HG03095 (cell line): ENCODE results near the gene OPN1SW.

Experiments
- ATAC-seq: cut with Tn5 transposase; IDR thresholded peaks from one replicate; pipeline ENCODE4 v1.9.1; 2021; ENCODE audit warnings: moderate library complexity; ENCODE audit not compliant: unreplicated experiment

OPN1SW gene, protein sequence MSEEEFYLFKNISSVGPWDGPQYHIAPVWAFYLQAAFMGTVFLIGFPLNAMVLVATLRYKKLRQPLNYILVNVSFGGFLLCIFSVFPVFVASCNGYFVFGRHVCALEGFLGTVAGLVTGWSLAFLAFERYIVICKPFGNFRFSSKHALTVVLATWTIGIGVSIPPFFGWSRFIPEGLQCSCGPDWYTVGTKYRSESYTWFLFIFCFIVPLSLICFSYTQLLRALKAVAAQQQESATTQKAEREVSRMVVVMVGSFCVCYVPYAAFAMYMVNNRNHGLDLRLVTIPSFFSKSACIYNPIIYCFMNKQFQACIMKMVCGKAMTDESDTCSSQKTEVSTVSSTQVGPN

DNA sequence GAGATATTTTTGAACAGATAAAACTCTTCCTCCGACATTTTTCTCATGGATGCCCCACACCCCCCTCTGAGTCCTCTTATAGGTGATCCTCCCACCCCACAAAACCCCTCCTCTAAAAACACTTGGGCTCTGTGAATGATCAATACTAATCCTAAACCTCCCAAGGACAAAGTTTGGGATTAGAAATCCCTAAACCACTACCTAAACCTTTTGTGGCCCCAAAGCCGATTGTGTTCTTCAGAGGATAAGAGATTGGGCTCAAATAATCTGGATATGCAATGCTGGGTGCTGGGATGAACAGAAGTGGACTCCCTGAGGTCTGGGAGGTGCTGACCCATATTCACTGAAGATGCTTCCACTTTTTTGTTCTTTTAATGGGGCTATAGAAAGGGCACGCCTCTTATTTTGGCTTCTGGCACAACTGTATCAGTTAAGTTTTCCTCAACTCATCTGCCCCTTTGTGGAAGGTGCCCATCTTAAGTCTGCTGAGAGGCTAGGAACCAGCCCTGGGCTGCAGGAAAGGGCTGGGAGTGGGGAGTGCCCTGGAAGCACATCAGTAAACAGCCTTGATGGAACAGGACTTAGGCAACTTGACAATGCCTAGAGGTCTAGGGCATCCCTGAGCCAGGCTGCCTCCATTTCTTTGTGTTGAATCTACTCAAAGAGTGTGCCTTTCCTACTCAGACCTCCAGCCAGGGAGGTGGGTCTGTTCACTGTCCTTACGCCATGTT lies at the start of gene OPN1SW:
Gene OPN1SW (minus strand): TSS at position 51 of the 731 bp plus-strand sequence. CDS start 13 bp downstream, at position 38.
- no peak for ATAC-seq

DNA sequence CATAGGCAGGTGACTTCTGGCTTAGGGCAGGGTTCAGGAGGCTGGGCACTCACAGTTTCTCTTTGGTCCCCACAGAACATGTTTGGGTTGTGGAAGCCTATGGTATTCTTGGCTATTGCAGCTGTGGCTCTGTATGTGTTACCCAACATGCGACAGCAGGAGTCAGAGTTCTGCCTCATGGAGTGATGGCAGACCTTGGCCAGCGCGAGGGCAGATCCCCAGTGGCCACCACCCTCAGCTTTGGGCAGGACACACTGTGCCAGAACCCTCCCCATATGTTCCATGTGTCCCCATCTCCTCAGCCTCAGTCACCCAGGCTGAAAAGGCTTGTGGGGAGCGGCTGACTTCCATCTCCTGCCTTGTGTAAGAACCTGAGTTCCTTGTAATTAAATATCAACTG lies 46.1 kb upstream of the OPN1SW start:
- ATAC-seq: no peak

DNA sequence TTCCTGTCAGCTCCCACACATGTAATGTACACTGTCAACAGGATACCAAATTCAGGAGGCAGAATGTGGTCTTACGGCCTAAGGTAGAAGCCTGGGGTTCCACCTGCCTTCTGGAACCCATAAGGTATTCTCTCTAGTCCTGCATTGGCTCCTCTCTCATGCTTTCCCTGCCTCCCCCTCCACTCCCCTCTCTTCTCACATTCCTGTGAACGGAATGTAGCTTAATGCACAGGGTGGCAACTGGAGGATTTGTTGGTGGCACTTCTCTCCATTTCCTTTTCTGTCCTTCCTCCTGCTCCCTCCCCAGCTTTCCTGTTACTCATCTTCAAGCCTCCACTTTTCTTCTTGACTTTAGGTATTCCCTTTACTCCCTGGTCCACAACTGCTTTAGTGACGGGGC lies 43.1 kb upstream of the OPN1SW start:
- no peak for ATAC-seq

DNA sequence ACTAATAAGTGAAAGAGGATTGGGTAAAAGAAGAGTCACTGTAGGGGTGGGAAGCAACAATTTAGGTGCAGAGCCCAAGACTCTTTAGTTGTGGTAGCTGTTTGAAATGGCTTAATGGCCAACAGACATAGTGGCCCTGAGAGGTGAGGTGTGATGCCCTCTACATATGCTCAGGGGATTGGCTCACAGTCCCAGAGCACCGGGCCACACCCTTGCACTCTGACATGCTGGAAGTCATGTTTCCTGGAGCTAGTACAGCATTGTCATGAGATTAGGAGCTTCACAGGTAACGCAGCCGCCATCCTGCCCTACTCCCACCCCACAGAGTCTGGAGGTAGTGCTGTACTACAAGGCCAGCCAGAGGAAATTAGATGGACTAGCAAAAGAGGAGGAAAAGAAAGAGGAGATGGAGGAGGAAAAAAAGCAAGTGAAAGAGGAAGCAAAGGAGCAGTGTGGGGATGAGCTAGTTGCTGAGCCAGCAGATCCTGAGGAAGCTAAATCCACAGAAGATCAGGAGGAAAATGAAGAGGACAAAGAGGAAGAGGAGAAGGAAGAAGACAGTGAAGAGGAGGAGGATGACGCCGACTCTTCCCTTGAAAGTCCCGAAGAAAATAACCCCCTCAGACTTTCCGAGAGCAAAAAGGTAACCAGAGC lies 39.8 kb upstream of the OPN1SW start:
- no peak for ATAC-seq

DNA sequence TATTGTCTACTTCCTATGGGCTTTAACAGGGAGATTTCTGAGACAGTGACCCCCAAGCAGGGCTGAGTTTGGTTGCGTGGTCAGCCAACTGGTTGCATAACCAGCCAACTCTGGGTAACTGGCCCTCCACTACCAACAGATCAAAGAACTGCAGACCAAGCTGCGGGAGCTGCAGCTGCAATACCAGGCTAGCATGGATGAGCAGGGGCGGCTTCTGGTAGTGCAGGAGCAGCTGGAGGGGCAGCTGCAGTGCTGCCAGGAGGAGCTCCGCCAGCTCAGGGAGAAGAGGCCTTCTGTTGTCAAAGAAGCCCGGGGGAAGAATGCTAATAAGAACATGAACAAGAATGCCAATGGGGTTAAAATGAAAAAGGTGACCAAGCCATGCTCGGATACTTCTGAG lies 38.9 kb upstream of the OPN1SW start:
- ATAC-seq: no peak

DNA sequence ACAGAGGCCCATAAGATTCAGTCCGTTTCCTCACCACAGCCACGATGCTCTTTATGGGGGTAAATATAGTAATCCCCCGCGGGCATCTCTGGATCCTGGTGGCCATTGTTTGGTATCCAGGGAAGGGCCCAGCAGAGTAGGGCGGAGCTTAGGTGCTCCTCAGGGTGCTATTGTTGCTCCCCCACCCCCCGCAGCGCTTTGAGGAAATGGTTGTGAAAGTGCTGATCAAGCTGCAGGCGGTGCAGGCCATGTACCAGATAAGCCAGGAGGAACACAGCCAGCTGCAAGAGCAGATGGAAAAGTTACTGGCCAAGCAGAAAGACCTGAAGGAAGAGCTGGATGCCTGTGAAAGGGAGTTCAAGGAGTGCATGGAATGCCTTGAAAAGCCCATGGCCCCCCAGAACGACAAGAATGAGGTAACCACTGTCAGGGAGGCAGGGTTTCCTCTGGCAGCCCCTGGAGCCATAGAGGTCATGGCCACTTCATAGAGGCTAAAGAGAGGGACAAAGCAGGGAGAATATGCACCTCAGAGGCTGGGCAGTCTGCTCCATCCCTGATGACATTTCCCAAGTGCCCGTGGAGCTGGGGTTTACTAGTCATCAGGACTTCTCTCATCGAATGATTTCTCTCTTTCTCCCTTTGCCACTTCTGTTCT lies 37.0 kb upstream of the OPN1SW start:
- ATAC-seq: no peak

DNA sequence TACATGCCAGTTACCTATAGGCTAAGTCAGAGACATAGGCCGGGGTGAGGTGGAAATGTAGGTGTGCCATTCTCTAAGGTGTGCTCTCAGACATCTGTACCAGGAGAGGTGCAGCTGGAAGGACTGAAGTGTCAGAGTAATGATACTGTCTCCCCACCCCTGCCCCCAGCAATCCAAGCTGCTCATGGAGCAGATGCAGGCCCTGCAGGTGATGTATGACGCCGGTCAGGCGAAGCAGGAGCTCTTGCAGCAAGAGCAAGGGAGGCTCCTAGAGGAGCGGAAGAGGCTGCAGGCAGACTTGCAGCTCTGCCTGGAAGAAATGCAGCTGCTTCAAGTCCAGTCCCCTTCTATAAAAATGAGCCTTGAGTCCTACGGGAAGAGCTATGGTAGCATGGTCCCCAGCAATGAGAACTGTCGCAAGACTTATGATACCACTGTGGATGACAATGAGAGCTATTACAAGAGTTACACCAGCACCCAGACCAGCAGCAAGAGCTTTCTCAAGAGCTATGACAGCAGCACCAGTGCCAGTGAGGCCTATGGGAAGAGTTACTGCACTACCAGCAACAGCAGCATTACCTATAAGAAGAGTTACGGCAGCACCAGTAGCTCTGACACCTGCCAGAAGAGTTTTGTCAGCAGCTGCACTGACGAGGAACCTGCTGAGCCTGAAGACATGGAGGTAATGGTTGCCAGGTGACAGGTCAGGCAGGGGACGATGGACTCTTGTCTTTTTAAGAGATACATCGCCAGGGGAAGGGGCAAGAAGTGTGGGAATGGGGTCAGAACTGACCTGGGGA lies 36.2 kb upstream of the OPN1SW start:
- ATAC-seq: no peak

DNA sequence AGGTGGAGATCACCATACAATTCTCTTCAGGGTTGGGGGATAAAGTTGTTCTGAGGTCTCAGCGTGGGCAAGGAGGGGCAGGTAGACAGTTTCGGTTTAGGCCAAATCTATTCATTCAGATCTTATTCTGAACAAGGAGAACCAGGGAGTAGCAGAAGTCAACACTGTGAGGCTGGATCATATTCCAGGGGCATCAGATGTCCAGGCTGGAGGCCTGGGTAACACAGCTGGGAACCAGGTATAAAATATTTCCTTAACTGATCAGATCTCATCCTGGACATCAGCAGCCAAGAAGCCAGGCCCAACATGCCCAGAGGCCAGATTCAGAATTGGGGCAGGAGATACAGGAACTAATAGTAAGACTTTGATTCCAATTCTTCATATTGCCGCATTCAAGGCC lies 35.4 kb upstream of the OPN1SW start:
- no peak for ATAC-seq

DNA sequence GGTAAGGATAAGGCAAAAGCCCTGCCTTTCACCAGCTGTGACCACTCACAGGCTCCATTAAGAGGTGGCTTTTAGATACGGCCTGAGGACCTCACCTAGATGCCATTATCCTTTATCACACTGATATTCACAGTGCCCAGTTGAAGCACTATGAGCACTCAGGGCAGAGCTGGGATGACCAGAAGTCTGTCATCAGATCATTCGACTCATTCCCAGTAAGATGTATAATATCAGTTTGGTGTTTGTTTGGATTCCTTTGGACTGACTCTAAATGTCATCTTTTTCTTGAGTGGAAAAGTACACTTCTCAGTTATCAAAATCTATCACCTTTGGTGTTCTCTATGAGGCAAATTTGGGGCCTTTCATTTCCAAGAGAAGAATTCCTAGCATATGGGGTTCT lies 34.9 kb upstream of the OPN1SW start:
- no peak for ATAC-seq

DNA sequence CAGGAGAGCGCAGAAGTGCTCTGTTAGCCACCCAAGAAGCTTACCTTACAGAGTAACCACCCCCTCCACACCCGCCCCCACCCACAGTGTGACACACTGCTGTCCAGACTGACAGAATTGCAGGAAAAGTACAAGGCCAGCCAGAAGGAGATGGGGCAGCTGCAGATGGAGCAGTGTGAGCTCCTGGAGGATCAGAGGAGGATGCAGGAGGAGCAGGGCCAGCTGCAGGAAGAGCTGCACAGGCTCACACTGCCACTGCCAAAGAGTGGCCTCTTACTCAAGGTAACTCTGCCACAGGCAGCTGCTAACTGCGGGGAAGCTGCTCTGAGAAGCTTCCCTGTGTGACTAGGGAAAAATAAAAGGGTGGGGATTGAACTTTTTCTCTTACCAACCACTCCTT lies 33.8 kb upstream of the OPN1SW start:
- ATAC-seq: no peak

DNA sequence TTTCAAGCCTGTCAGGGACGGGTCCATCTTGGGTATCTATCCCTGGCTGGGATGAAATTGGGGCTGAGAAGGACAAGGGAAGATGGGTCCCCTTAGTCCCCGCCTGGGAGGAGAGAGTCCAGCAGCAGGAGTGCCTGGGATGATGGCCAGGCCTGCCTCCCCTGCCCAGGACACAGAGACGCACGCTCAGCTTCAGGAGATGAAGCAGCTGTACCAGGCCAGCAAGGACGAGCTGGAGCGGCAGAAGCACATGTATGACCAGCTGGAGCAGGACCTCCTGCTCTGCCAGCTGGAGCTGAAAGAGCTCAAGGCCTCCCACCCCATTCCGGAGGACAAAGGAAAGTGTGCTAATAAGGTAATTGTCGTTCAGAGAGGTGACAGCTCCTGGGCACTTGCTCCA lies 31.6 kb upstream of the OPN1SW start:
- ATAC-seq: no peak

DNA sequence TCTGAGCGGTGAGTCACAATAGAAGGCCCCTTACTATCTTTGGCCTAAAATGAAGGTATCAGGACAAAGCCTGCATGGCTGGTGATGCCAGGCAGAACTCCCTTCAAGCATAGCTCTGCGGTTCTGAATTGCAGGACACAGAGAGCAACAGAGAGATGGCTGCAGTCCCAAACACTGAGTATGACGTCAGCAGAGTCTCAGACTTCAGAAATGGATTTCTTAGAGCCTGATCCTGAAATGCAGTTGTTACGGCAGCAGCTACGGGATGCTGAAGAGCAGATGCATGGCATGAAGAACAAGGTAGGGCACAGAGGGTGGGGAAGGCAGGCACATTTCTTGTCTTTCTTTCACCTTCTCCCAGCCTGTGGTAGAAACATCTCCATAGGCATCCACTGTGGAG lies 29.6 kb upstream of the OPN1SW start:
- no peak for ATAC-seq

DNA sequence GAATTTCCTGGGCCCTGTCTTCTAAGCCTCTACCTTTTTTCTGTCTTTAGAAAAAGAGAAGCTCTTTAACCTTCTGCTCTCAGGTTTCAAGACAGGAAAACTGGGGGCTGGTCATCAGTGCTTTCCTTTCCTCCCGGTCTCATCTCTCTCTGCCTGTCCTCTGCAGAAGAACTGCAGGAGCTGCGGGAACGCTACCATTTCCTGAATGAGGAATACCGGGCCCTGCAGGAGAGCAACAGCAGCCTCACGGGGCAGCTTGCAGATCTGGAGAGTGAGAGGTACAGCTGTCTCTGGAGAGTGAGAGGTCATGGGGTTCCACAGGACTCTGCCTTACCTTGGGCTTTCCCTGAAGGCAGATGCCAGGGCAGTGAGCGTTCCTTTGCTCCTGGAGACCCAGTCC lies 28.9 kb upstream of the OPN1SW start:
- ATAC-seq: no peak

DNA sequence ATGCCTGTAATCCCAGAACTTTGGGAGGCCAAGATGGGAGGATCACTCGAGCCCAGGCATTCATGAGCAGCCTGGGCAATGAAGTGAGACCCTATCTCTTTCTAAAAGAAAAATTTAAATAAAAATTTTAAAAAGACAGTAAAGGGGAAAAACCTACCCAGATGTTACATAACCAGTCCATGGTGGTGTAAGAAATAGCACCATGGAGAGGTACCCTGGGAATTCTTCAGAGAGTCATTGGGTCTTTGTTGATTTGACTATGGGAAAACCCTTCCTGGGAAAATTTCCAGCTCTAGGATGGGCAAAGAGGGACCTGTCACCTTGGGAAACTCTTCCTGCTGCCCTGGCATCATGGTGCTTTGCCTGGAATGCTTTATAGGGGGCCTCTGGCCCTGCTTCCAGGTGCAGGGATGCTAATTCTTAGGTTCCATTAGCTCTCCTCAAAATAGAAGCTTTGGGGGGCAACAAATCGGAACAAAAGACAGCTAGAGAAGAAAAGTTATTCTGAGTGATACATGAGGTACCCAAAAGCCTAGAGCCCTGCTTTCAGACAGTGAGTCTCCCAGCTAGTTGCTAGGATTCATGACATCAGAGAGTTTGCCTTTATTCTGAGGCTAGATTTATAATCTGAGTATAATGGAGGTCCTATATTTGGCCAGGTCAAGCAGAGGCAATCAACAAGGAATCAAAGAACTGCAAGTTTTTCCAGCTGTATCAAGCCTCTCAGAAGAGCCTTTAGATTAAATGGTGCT lies 26.2 kb upstream of the OPN1SW start:
- ATAC-seq: no peak

DNA sequence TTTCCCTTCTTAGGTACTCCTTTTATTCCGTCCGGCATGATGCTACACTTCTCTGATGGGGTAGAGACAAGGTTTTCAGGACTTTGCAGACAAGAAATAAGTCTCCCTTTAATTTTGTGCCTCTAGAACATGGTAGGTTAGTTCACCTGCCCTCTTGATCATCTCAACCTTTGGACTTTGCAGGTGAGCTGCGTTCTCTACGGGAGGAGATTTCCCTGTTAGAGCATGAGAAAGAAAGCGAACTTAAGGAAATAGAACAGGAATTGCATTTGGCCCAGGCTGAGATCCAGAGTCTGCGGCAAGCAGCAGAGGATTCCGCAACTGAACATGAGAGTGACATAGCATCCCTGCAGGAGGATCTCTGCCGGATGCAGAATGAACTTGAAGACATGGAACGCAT lies 25.4 kb upstream of the OPN1SW start:
- no peak for ATAC-seq

DNA sequence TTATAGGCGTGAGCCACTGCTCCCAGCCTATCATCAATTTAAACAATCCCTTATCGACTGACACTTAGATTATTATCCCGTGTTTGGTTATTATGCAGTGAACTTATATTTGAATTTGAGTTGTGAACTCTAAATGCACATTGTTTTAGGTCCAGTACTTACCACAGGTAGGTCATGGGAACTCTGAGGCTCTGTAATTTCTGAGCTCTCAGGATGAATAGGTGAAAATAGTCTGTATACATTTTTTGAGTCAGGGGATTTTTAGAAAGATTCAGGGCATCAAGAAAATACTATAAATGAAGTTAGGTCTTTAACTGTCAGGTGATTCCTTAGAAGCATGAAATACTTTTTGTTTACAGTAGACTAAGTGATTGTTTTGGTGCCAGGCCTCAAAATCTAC lies 25.0 kb upstream of the OPN1SW start:
- ATAC-seq: no peak

DNA sequence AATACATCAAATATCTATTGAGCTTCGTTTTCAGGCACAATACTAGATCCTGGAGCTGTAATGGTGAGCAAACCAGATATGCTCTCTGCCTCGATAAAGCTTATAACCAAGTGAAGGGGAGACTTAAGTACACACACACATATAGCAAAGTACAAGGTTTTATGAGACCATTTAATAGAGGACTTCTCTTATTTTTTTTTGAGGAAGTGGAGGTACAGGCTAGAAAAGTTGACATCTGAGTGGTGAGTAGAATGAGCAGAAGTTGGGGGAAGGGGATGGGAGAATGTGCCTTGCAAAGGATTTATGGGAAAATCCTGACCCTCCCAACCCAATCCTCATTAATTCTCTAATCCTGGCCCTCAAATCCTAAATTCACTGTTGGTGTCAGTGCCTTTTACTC lies 23.9 kb upstream of the OPN1SW start:
- ATAC-seq: no peak

DNA sequence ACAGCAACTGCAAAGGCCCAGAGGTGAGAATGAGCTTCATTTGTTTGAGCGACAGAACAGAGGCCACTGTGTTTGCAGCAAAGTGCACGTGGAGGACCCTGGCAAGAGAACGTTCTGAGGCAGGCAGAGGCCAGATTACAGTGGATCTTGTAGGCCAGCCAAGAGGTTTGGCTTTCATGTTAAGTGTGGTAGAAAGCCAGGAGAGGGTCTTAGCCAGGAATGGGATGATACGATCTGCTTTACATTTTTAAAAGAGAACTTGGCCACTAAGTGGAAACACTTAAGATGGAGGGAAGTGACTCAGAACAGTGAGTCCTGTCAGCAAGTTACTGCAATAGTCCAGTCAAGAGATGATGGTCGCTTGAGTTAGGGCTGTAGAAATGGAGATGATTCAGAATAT lies 20.7 kb upstream of the OPN1SW start:
- no peak for ATAC-seq

DNA sequence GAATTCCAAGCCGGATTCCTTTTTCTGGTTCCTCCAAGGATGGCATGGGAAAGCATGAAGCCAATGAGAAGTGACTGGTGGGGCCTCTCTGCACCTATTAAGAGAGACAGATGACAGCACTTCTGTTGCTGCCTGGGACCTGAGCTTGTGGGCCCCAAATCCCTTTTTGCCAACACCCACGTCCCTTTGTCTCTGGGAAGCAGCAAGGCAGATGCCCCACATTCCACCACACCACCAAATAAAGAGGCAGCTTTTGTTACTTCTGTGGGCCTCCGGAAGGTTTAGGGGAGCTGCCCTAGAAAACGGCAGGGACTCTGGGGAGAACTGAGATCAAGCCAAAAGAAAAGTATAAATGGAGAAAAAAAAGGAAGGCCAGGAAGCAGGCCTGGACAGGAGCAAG lies 19.5 kb upstream of the OPN1SW start:
- no peak for ATAC-seq

DNA sequence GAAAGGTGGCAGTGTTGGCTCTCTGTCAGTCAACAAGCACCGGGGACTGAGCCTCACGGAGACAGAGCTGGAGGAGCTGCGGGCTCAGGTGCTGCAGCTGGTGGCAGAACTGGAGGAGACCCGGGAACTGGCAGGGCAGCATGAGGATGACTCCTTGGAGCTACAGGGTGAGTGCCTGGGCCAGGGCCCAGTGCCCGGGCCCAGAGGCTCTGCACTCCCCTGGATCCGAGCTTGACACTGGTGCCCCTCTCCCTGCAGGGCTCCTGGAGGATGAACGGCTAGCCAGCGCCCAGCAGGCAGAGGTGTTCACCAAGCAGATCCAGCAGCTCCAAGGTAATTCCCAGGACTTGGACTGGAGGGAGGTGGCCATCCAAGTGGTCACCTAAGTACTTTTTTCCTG lies 18.8 kb upstream of the OPN1SW start:
- ATAC-seq: no peak
